ENCODE results near the gene EYS.

EYS gene

GRCh38 chr6:63919556-63920110, 1787.4 kb downstream of the EYS start:
- TF ChIP-seq GATA3 (IDR thresholded peaks at IDR 0.05; ENCODE audit: low read depth, low read length) (no peak), GATA2 (IDR thresholded peaks at IDR 0.05; ENCODE audit: low read depth, low read length) (no peak)

- TF ChIP-seq GATA3 (IDR thresholded peaks at IDR 0.05; ENCODE audit: low read depth, low read length) (no peak), GATA2 (IDR thresholded peaks at IDR 0.05; ENCODE audit: low read depth, low read length) (no peak)
Measured at GRCh38 chr6:63912887-63913286, 1794.1 kb downstream of the EYS start.

- TF ChIP-seq GATA3 (IDR thresholded peaks at IDR 0.05; ENCODE audit: low read depth, low read length) (no peak), GATA2 (IDR thresholded peaks at IDR 0.05; ENCODE audit: low read depth, low read length) (no peak)
Measured at GRCh38 chr6:63910863-63911551, 1796.0 kb downstream of the EYS start.

GRCh38 chr6:63904650-63905248, 1802.3 kb downstream of the EYS start:
- no peak for TF ChIP-seq GATA2 (IDR thresholded peaks at IDR 0.05; ENCODE audit: low read depth, low read length)
- TF ChIP-seq GATA3 (IDR thresholded peaks at IDR 0.05; ENCODE audit: low read depth, low read length), result no peak

- TF ChIP-seq GATA2 (IDR thresholded peaks at IDR 0.05; ENCODE audit: low read depth, low read length), result no peak
- TF ChIP-seq GATA3 (IDR thresholded peaks at IDR 0.05; ENCODE audit: low read depth, low read length), result no peak
Measured at GRCh38 chr6:63899550-63899949, 1807.5 kb downstream of the EYS start.

GRCh38 chr6:63897952-63898351, 1809.1 kb downstream of the EYS start:
- TF ChIP-seq GATA3 (IDR thresholded peaks at IDR 0.05; ENCODE audit: low read depth, low read length) (no peak), GATA2 (IDR thresholded peaks at IDR 0.05; ENCODE audit: low read depth, low read length) (no peak)

GRCh38 chr6:63897459-63897858, 1809.6 kb downstream of the EYS start:
- TF ChIP-seq GATA3 (IDR thresholded peaks at IDR 0.05; ENCODE audit: low read depth, low read length) (no peak), GATA2 (IDR thresholded peaks at IDR 0.05; ENCODE audit: low read depth, low read length) (no peak)

- TF ChIP-seq GATA2 (IDR thresholded peaks at IDR 0.05; ENCODE audit: low read depth, low read length) (no peak), GATA3 (IDR thresholded peaks at IDR 0.05; ENCODE audit: low read depth, low read length) (no peak)
Measured at GRCh38 chr6:63888416-63888815, 1818.6 kb downstream of the EYS start.

- TF ChIP-seq GATA2 (IDR thresholded peaks at IDR 0.05; ENCODE audit: low read depth, low read length) (no peak), GATA3 (IDR thresholded peaks at IDR 0.05; ENCODE audit: low read depth, low read length) (no peak)
Measured at GRCh38 chr6:63887002-63887751, 1819.8 kb downstream of the EYS start.

- TF ChIP-seq GATA3 (IDR thresholded peaks at IDR 0.05; ENCODE audit: low read depth, low read length) (no peak), GATA2 (IDR thresholded peaks at IDR 0.05; ENCODE audit: low read depth, low read length) (no peak)
Measured at GRCh38 chr6:63886341-63886740, 1820.7 kb downstream of the EYS start.

- TF ChIP-seq GATA3 (IDR thresholded peaks at IDR 0.05; ENCODE audit: low read depth, low read length), result no peak
- no peak for TF ChIP-seq GATA2 (IDR thresholded peaks at IDR 0.05; ENCODE audit: low read depth, low read length)
Measured at GRCh38 chr6:63883597-63883996, 1823.4 kb downstream of the EYS start.

- TF ChIP-seq GATA2 (IDR thresholded peaks at IDR 0.05; ENCODE audit: low read depth, low read length), result no peak
- no peak for TF ChIP-seq GATA3 (IDR thresholded peaks at IDR 0.05; ENCODE audit: low read depth, low read length)
Measured at GRCh38 chr6:63882208-63882607, 1824.8 kb downstream of the EYS start.

GRCh38 chr6:63881791-63882190, 1825.2 kb downstream of the EYS start:
- TF ChIP-seq GATA2 (IDR thresholded peaks at IDR 0.05; ENCODE audit: low read depth, low read length) (no peak), GATA3 (IDR thresholded peaks at IDR 0.05; ENCODE audit: low read depth, low read length) (no peak)

GRCh38 chr6:63872233-63872632, 1834.8 kb downstream of the EYS start:
- TF ChIP-seq GATA3 (IDR thresholded peaks at IDR 0.05; ENCODE audit: low read depth, low read length) (no peak), GATA2 (IDR thresholded peaks at IDR 0.05; ENCODE audit: low read depth, low read length) (no peak)

Measured in SH-SY5Y (cell line).